T-helper 2 cell (primary cell): Measurements from ENCODE around the gene TAS2R16.

Source experiments
- DNase-seq, 5 experiments: peaks; one replicate each; pipeline versions ENCODE4 v3.0.0 to v3.0.0-alpha.2; 2012 to 2022
- total RNA-seq, 2 donors: gene quantifications; one replicate each; lab custom pipeline; 2026; lab: John Stamatoyannopoulos, UW

Gene TAS2R16, protein sequence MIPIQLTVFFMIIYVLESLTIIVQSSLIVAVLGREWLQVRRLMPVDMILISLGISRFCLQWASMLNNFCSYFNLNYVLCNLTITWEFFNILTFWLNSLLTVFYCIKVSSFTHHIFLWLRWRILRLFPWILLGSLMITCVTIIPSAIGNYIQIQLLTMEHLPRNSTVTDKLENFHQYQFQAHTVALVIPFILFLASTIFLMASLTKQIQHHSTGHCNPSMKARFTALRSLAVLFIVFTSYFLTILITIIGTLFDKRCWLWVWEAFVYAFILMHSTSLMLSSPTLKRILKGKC
- total RNA-seq = 0 reads per million in 2 donors

- DNase-seq = no peak
Observed at GRCh38 chr7:122995600-122995999, at the start of gene TAS2R16. TAS2R16 (minus strand) TSS chr7:122995700; CDS start chr7:122995634, 66 bp downstream.

- no peak for DNase-seq
Observed at GRCh38 chr7:123043642-123044041, 48.1 kb upstream of the TAS2R16 start.

DNA sequence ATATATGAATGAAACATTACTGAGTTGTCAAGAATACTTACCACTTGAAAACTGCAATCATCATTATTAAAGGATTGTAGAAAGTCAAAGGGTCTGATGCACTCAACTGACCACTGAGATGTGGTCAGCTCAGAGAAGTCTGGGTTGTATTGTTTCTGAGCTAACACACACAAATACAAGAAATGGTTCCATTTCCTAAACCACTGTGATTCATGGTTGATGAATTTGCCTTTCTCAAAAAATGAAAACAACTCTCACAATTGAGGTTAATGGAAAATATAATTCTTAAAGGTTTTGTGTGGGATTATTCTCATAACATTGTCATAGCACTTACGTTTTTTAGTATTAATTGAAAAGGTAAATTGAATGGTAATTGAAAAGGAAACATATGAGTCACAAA lies 45.6 kb upstream of the TAS2R16 start:
- DNase-seq = no peak

DNA sequence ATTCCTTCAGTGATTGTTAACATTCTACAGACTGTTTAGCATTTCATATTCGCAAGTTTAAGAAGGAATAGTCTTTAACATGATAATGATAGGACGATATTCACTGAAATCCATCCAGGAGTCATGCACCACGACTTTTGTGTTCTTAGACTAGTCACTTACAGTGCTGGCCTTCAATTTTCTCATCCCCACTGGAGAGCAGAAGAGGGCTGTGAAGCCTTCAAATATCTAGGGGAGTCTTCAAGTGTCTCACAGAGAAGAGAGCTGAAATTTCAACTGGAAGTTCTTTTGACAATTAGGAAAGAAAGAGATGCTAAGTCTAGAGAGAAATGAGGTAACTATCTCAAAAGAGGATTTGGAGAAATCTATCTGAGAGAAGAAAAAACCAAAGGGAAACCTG lies 43.8 kb upstream of the TAS2R16 start:
- DNase-seq = no peak

DNA sequence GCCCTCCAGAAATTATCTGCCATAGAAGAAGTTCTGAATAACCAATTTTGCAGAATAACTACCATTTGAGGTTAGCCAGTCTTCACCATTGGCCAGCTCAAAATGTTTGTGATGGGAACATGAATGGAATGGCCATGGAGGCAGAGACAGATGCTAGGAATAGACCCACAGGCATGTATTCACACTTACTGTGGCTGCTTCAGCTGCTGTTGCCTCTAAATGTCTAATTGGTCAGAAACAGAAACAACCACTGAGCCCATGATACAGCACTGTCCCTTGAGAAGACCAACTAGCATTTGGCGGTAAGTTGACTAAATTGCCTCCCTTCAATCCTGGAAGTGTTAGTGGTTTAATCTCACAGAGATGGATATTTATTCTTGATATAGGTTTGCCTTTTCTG lies 38.6 kb upstream of the TAS2R16 start:
- DNase-seq = no peak

DNA sequence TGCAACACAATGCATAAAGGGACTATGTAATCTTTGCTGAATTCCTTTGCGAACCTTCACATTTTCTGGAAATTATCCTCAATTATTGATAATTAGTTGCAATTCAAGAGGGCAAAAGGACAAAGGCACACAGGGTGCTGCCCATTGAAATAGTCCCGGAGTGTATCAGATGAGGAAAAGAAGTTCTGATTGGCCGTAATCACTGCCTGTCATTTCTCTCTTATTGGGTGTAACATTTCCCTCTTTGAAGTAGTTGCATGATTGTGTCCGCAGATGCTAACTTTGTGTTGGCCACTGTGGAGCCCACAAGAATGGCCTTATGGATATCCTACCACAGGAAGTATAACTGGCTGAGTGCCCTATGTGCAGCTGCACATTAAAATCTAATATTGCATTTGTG lies 35.1 kb upstream of the TAS2R16 start:
- DNase-seq = no peak

DNA sequence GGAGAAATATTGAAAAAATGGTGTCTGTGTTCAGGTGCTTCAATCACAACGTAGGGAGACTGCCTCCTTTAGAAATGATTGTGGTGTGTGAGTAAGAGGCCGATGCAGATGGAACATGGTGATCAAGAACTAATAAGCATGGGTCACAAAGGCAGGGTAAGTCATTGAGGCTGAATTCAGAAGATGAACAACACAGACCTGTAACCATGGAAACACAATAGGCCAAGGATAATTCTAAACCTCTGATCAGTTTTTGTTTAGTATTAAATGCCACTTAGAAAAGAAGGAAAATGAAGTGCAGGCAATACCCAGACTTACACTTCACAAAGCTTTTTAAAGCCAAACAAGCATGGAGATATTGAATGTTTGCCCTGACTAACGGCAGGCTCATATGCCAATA lies 32.8 kb upstream of the TAS2R16 start:
- no peak for DNase-seq

GRCh38 chr7:123026251-123026650 lies 30.8 kb upstream of the TAS2R16 start:
- no peak for DNase-seq

GRCh38 chr7:123024989-123025758 lies 29.7 kb upstream of the TAS2R16 start:
- no peak for DNase-seq

- no peak for DNase-seq
Observed at GRCh38 chr7:123023126-123023525, 27.6 kb upstream of the TAS2R16 start.

DNA sequence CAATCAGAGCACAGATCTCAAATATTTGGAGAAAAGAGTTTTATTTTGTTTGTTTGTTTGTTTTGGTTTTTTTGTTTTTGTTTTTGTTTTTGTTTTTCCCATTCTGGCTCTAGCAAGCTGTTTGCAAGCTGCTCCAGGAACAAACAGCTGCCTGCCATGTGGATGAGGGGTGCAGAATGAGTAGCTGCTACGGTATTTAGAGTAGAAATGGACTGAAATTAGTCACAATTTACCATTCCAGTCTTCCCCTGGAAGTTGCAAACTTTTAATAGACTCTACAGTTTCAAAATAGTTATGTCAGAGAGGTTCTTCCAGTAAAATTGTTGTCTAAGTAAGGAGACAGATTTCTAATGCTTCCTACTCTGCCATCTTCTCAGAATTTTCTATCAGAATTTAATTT lies 27.1 kb upstream of the TAS2R16 start:
- no peak for DNase-seq

- DNase-seq = no peak
Observed at GRCh38 chr7:123012435-123012834, 16.9 kb upstream of the TAS2R16 start.

DNA sequence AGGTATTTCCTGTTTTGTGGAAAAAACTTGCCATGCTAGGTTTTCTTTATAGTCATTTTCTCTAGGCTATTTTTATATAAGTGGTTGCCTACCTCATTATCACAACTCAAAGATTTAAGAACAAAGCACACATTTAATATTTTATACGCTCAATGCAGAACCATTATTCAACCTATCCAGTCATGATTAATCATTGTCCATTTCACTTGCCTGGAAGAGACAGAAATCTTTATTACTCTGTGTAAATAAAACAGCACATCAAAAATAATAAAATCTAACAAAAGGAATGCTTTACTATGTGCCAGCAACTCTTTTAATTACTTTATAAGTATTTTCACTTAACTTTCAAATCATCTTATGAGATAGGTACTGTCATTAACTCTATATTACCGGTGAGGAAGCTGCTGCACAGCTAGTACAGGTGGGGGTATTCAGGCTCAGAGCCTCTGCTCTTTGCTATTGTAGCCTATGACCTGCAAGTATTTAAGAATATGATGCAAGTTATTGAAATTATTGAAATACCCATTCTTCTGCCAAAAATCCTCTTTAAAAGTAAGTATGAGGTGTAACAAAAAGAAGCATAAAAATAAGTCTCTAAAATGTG lies 16.4 kb upstream of the TAS2R16 start:
- no peak for DNase-seq

- no peak for DNase-seq
Observed at GRCh38 chr7:123004931-123005330, 9.4 kb upstream of the TAS2R16 start.

DNA sequence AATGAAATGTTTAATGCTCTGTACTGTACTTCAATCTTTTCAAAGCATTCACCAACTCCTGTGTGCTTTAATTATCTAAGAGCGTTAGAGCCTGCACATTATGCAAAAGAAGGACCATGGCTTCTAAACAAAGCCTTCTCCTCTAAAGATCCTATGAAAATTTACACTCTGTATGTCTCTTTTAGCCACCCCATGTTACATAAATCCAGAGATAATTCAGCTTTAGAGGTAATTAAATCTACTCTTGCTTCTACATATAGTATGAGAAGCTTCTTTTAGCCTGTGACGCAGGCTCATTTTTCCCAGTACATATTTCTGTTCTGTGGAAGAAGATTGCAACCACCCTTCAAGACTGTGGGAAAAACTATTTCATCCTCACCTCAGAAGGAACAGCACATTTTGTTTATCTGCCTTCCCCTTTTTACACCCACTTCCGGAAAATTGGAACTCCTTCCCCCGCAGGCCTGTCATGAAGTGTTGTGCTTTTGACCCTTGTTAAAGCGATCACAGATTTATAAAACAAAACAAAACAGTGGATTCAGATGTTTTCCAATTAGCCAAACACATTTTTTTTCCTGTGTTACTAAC lies 8.1 kb upstream of the TAS2R16 start:
- no peak for DNase-seq

DNA sequence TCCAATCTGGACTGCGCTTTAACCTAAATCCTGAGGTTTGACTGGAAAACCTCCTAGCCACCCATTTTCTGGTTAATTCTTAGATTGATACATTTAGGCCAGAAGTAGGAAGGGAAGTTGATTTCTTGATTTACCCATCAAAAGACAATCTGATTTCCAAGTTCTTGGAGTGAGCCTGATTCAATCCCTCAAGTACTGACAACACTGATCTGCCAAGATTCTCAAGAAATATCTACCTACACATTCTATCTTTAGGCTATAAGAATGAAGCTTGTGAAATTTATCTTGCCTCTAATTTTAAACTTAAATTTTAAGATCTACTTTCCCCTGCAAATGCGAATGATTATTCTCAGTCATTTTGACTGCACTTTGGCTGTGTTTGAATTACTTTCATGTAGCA lies 5.9 kb downstream of the TAS2R16 start:
- no peak for DNase-seq

GRCh38 chr7:122989041-122989440 lies 6.5 kb downstream of the TAS2R16 start:
- no peak for DNase-seq

- DNase-seq = no peak
Observed at GRCh38 chr7:122988333-122988732, 7.2 kb downstream of the TAS2R16 start.

- no peak for DNase-seq
Observed at GRCh38 chr7:122987463-122987862, 8.0 kb downstream of the TAS2R16 start.

DNA sequence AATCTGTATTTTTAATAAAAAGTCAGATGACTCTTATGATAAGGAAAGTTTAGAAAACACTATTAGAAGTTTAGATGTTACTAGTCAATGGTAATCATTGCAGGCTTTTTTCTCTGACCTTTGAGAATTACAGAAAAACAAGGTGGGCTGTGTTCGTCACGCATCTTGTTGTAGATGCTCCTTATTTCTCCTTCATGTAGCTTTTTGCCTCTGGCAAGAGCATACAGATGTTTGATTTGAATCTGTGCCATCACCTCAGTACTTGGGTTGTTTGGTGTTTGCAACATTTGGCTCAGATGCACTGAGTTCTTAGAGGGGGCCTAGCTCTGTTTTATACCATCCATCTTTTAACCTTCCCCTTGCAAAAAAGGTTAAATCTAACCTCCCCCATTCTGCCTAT lies 11.5 kb downstream of the TAS2R16 start:
- DNase-seq = no peak

DNA sequence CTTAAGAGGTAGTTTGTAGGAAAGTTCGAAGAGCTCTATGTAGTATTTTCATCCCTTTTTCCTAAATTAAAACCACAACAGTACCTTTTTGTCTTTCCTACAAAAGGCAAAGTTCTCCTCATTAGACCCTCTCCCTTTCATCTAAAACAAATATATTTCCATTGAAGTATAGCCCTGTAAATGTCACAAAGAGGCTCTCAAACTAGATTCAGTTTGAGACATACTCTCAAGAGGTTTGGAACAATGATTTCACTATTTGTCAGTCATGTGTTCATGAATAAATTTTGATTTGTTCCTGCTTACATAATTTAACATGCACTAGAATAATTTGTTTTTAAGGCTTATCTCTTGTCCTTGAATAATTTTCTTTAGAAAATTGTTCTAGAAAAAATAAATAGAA lies 12.2 kb downstream of the TAS2R16 start:
- DNase-seq = no peak

GRCh38 chr7:122975341-122975740 lies 20.2 kb downstream of the TAS2R16 start:
- no peak for DNase-seq

GRCh38 chr7:122974229-122974628 lies 21.3 kb downstream of the TAS2R16 start:
- no peak for DNase-seq

- DNase-seq = no peak
Observed at GRCh38 chr7:122972056-122972455, 23.4 kb downstream of the TAS2R16 start.
